ENCODE measurements around the gene SYNGR1.

- no peak for TF ChIP-seq CTCF (IDR thresholded peaks at IDR 0.05)
- no peak for TF ChIP-seq POLR2A (IDR thresholded peaks at IDR 0.05)
These were observed 49.5 kb upstream of the SYNGR1 start for GRCh38 chr22:39300186-39300830.
